Measurements from ENCODE around the gene CLC. TPM values are rescaled to one million over a fixed set of nuclear protein-coding genes. Genes with fewer than 3 reads are reported as not detected.

The CLC gene
- total RNA-seq (1 to 10 TPM in 3 of 5 donors, under 1 TPM in 1, not detected in 1; 0.72 to 2.8 (median 1.4) TPM), total RNA-seq (0.06 to 4.6 (median 0.68) reads per million in 29 experiments)
- 0.48 TPM for total RNA-seq (2013)

- no peaks in the 10 kb centered on the region for H3K9me3 Mint-ChIP-seq
- no peak within 1 kb of the TSS for H3K27ac ChIP-seq (ENCODE audit: low read length)
- H3K4me1 Mint-ChIP-seq, result peaks cover 24 to 42% (median 24%) of the 10 kb centered on the region in 3 donors
- no peak for DNase-seq
- peak within 1 kb of the TSS; percentile 22 to 47 for H3K27ac Mint-ChIP-seq
- H3K4me3 Mint-ChIP-seq, result no peak within 1 kb of the TSS
- H3K36me3 ChIP-seq (ENCODE audit: control insufficient read depth in 2 of 2, extremely low read depth in 1 of 2, insufficient read depth in 1 of 2, low read length in 1 of 2), result no peaks in the 10 kb centered on the region
- 43% methylated on average over 3 of the region's 3 CpGs for WGBS (ENCODE audit: insufficient coverage)
- no peaks in the 10 kb centered on the region for H3K4me1 ChIP-seq (ENCODE audit: control insufficient read depth in 1 of 2, extremely low read depth in 1 of 2, insufficient read depth in 2 of 2, low read length in 2 of 2)
- CTCF ChIA-PET, result no interaction called here
- no peak for ATAC-seq (replicated peaks in 1 of 4)
- H3K27me3 Mint-ChIP-seq, result peaks cover 7 to 18% of the 10 kb centered on the region in 2 donors
- no peaks in the 10 kb centered on the region for H3K9me3 ChIP-seq
- peaks cover 0 to 10% of the 10 kb centered on the region in 2 experiments for H3K27me3 ChIP-seq (replicated peaks in 1 of 2; ENCODE audit: control insufficient read depth in 2 of 2, extremely low read depth in 1 of 2, insufficient read depth in 2 of 2, low read length in 1 of 2)
- H3K36me3 Mint-ChIP-seq, result no peaks in the 10 kb centered on the region
- POLR2A ChIA-PET, result no interaction called here
- H3K4me3 ChIP-seq (ENCODE audit: control insufficient read depth in 1 of 2, extremely low read depth in 1 of 2, low read length in 1 of 2), result no peak within 1 kb of the TSS
These were observed at the start of gene CLC for GRCh38 chr19:39737891-39738290. Gene CLC, minus strand, starts transcription at chr19:39738029. Its CDS starts 77 bp downstream, at chr19:39737952.

DNA sequence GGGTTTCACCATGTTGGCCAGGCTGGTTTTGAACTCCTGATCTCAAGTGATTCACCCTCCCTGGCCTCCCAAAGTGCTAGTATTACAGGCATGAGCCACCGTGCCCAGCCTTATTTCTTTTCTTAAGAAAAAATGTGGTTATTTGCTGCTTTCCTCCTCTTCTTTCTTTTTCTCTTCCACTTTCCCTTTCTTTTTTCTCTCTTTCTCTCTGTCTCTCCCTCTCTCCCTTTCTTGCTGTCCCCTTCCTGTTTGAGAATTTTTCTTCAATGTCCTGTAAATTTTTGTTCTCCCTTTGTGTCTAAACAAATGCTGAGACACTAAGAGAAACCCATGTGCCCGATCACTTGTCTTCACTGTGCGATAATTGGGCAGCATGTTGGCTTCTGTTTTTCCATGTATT, 43.1 kb upstream of the CLC start:
- WGBS (ENCODE audit: insufficient coverage), result no CpG with 5 or more reads among the region's 3 CpGs
- CTCF ChIA-PET, result interaction anchor here in 1 of 2 donors (0.7 kb wide), 1 partner anchor 11 kb away, joined by 3 read pairs; no protein-coding TSS in a partner anchor
- Histone ChIP-seq H3K4me1 (ENCODE audit: control insufficient read depth in 1 of 2, extremely low read depth in 1 of 2, insufficient read depth in 2 of 2, low read length in 2 of 2) (no peaks in the 10 kb centered on the region), H3K36me3 (ENCODE audit: control insufficient read depth in 2 of 2, extremely low read depth in 1 of 2, insufficient read depth in 1 of 2, low read length in 1 of 2) (no peaks in the 10 kb centered on the region), H3K27ac (ENCODE audit: low read length) (no peak overlapping the region), H3K9me3 (no peaks in the 10 kb centered on the region), H3K4me3 (ENCODE audit: control insufficient read depth in 1 of 2, extremely low read depth in 1 of 2, low read length in 1 of 2) (no peak overlapping the region), H3K27me3 (replicated peaks in 1 of 2; ENCODE audit: control insufficient read depth in 2 of 2, extremely low read depth in 1 of 2, insufficient read depth in 2 of 2, low read length in 1 of 2) (peaks cover 7 to 17% of the 10 kb centered on the region in 2 experiments)
- peaks cover 31 to 34% of the 10 kb centered on the region in 2 donors for H3K27me3 Mint-ChIP-seq
- ATAC-seq (replicated peaks in 1 of 4) (no peak), DNase-seq (no peak)
- no peak overlapping the region for H3K4me3 Mint-ChIP-seq
- no peak overlapping the region for H3K27ac Mint-ChIP-seq
- H3K4me1 Mint-ChIP-seq, result peaks cover 0 to 3% (median 0%) of the 10 kb centered on the region in 3 donors
- no peaks in the 10 kb centered on the region for H3K36me3 Mint-ChIP-seq
- POLR2A ChIA-PET, result interaction anchor here in 1 of 2 donors (0.7 kb wide), 1 partner anchor 26 kb away, joined by 4 read pairs; no protein-coding TSS in a partner anchor
- no peaks in the 10 kb centered on the region for H3K9me3 Mint-ChIP-seq

- DNase-seq, result no peak
- POLR2A ChIA-PET, result no interaction called here
- Histone ChIP-seq H3K27me3 (replicated peaks in 1 of 2; ENCODE audit: control insufficient read depth in 2 of 2, extremely low read depth in 1 of 2, insufficient read depth in 2 of 2, low read length in 1 of 2) (peaks cover 4 to 12% of the 10 kb centered on the region in 2 experiments), H3K27ac (ENCODE audit: low read length) (no peak within 1 kb of the TSS), H3K9me3 (no peaks in the 10 kb centered on the region), H3K36me3 (ENCODE audit: control insufficient read depth in 2 of 2, extremely low read depth in 1 of 2, insufficient read depth in 1 of 2, low read length in 1 of 2) (no peaks in the 10 kb centered on the region), H3K4me1 (ENCODE audit: control insufficient read depth in 1 of 2, extremely low read depth in 1 of 2, insufficient read depth in 2 of 2, low read length in 2 of 2) (no peaks in the 10 kb centered on the region), H3K4me3 (ENCODE audit: control insufficient read depth in 1 of 2, extremely low read depth in 1 of 2, low read length in 1 of 2) (no peak within 1 kb of the TSS)
- Mint-ChIP-seq H3K4me1 (peaks cover 0 to 3% (median 0%) of the 10 kb centered on the region in 3 donors), H3K4me3 (no peak within 1 kb of the TSS), H3K27ac (no peak within 1 kb of the TSS), H3K9me3 (no peaks in the 10 kb centered on the region), H3K36me3 (no peaks in the 10 kb centered on the region), H3K27me3 (peaks cover 14 to 16% of the 10 kb centered on the region in 2 donors)
- ATAC-seq (replicated peaks in 1 of 4), result no peak
- 20% methylated on average over 1 of the region's 4 CpGs for WGBS (ENCODE audit: insufficient coverage)
- CTCF ChIA-PET, result no interaction called here
These were observed 40.9 kb upstream of the CLC start, which contains the start of gene LEUTX for GRCh38 chr19:39778763-39779162. Gene LEUTX, plus strand, starts transcription at chr19:39778854. Its CDS starts 67 bp downstream, at chr19:39778921.

GRCh38 chr19:39768786-39769185, 31.0 kb upstream of the CLC start:
- no peak overlapping the region for H3K4me3 ChIP-seq (ENCODE audit: control insufficient read depth in 1 of 2, extremely low read depth in 1 of 2, low read length in 1 of 2)
- H3K4me1 Mint-ChIP-seq, result peaks cover 0 to 6% (median 2%) of the 10 kb centered on the region in 3 donors
- no peaks in the 10 kb centered on the region for H3K36me3 Mint-ChIP-seq
- ATAC-seq (replicated peaks in 1 of 4) (no peak), DNase-seq (no peak)
- no peaks in the 10 kb centered on the region for H3K9me3 ChIP-seq
- peaks cover 3 to 4% (median 4%) of the 10 kb centered on the region in 3 donors for H3K9me3 Mint-ChIP-seq
- H3K27me3 Mint-ChIP-seq, result peaks cover 3 to 9% of the 10 kb centered on the region in 2 donors
- peaks cover 0 to 2% of the 10 kb centered on the region in 2 experiments for H3K4me1 ChIP-seq (ENCODE audit: control insufficient read depth in 1 of 2, extremely low read depth in 1 of 2, insufficient read depth in 2 of 2, low read length in 2 of 2)
- ChIA-PET POLR2A (no interaction called here), CTCF (interaction anchor here in 1 of 2 donors (1.2 kb wide), 1 partner anchor 25 kb away, joined by 3 read pairs; no protein-coding TSS in a partner anchor)
- WGBS (ENCODE audit: insufficient coverage), result 78% methylated on average over 3 of the region's 4 CpGs
- no peaks in the 10 kb centered on the region for H3K36me3 ChIP-seq (ENCODE audit: control insufficient read depth in 2 of 2, extremely low read depth in 1 of 2, insufficient read depth in 1 of 2, low read length in 1 of 2)
- peaks cover 0 to 18% of the 10 kb centered on the region in 2 experiments for H3K27me3 ChIP-seq (replicated peaks in 1 of 2; ENCODE audit: control insufficient read depth in 2 of 2, extremely low read depth in 1 of 2, insufficient read depth in 2 of 2, low read length in 1 of 2)
- no peak overlapping the region for H3K27ac Mint-ChIP-seq
- no peak overlapping the region for H3K4me3 Mint-ChIP-seq
- no peak overlapping the region for H3K27ac ChIP-seq (ENCODE audit: low read length)

DNA sequence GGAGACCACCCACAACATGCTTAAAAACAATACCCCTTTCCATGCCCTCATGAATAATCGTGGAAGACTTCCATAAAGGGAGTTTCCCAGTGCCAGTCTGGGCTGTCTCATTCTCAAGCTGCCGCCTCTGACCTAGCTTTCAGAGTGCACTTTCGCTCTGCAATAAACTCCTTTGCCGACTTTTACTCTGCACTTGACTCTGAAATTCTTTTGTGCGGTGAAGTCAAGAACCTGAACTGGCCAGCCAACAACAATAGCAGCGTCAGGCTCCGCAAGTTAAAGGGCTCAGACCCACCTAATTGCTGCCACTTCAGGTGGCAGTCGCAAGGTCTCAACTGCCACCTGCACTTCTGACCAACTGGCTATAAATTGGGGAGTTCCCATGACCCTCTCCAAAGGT, 30.5 kb upstream of the CLC start:
- no peak overlapping the region for H3K27ac ChIP-seq (ENCODE audit: low read length)
- H3K27ac Mint-ChIP-seq, result no peak overlapping the region
- peaks cover 3 to 9% of the 10 kb centered on the region in 2 donors for H3K27me3 Mint-ChIP-seq
- H3K4me3 Mint-ChIP-seq, result no peak overlapping the region
- H3K4me1 Mint-ChIP-seq, result peaks cover 0 to 6% (median 2%) of the 10 kb centered on the region in 3 donors
- H3K4me3 ChIP-seq (ENCODE audit: control insufficient read depth in 1 of 2, extremely low read depth in 1 of 2, low read length in 1 of 2), result no peak overlapping the region
- peaks cover 0 to 18% of the 10 kb centered on the region in 2 experiments for H3K27me3 ChIP-seq (replicated peaks in 1 of 2; ENCODE audit: control insufficient read depth in 2 of 2, extremely low read depth in 1 of 2, insufficient read depth in 2 of 2, low read length in 1 of 2)
- no peaks in the 10 kb centered on the region for H3K36me3 Mint-ChIP-seq
- DNase-seq (no peak), ATAC-seq (replicated peaks in 1 of 4) (no peak)
- H3K36me3 ChIP-seq (ENCODE audit: control insufficient read depth in 2 of 2, extremely low read depth in 1 of 2, insufficient read depth in 1 of 2, low read length in 1 of 2), result no peaks in the 10 kb centered on the region
- ChIA-PET CTCF (interaction anchor here in 1 of 2 donors (1.2 kb wide), 1 partner anchor 24 kb away, joined by 3 read pairs; no protein-coding TSS in a partner anchor), POLR2A (no interaction called here)
- WGBS (ENCODE audit: insufficient coverage), result 72% methylated on average over 7 of the region's 8 CpGs
- H3K9me3 Mint-ChIP-seq, result peaks cover 3 to 4% (median 4%) of the 10 kb centered on the region in 3 donors
- peaks cover 0 to 2% of the 10 kb centered on the region in 2 experiments for H3K4me1 ChIP-seq (ENCODE audit: control insufficient read depth in 1 of 2, extremely low read depth in 1 of 2, insufficient read depth in 2 of 2, low read length in 2 of 2)
- H3K9me3 ChIP-seq, result no peaks in the 10 kb centered on the region

DNA sequence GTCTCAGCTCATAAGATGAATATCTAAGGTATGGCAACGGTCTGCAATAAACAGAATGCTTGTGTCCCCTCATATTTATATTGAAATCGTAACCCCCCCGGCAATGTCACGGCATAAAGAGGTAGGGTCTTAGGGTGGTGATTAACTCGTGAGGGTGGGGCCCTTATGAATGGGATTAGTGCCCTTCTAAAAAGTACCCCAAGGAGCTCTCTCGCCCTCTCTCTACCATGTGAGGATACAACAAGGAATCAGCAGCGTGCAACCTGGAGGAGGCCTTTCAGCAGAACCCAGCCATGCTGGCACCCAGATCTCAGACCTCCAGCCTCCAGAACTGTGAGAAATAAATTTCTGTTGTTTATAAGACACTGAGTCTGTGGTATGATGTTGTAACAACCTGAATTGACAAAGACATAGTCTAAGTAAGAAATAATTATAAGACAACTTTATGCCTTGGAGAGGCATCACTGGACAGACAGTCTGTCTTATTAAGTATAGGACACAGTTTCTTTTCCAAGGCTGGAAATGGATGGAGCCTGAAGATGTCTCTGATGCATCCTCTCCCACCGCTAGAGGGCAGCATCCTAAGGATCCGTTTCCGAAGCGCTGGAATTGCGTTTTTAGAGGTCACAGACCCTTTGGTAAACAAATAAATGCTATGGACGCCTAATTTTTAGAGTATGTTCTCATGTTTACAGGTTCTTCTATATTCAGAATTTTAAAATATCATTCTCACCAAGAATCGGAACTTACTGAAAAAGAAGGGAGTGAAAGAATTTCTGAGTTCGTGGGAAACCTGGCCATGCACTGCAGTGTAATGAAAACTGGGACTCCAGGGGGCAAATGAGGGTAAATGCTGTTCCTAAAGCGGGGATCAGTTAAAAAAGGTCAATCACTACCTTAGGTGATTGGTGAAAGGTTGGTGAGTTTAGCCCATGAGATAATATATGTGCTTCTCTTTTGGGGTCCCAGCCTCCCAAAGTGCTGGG, 27.6 kb upstream of the CLC start:
- peaks cover 0 to 6% (median 2%) of the 10 kb centered on the region in 3 donors for H3K4me1 Mint-ChIP-seq
- ChIA-PET CTCF (interaction anchor here in 1 of 2 donors (1.0 kb wide), 1 partner anchor 80 kb away, joined by 5 read pairs; no protein-coding TSS in a partner anchor), POLR2A (no interaction called here)
- 71% methylated on average over 1 of the region's 16 CpGs for WGBS (ENCODE audit: insufficient coverage)
- no peaks in the 10 kb centered on the region for H3K36me3 Mint-ChIP-seq
- peaks cover 0 to 2% of the 10 kb centered on the region in 2 experiments for H3K4me1 ChIP-seq (ENCODE audit: control insufficient read depth in 1 of 2, extremely low read depth in 1 of 2, insufficient read depth in 2 of 2, low read length in 2 of 2)
- H3K27ac Mint-ChIP-seq, result no peak overlapping the region
- no peak overlapping the region for H3K4me3 ChIP-seq (ENCODE audit: control insufficient read depth in 1 of 2, extremely low read depth in 1 of 2, low read length in 1 of 2)
- H3K9me3 ChIP-seq, result no peaks in the 10 kb centered on the region
- no peak overlapping the region for H3K4me3 Mint-ChIP-seq
- H3K36me3 ChIP-seq (ENCODE audit: control insufficient read depth in 2 of 2, extremely low read depth in 1 of 2, insufficient read depth in 1 of 2, low read length in 1 of 2), result no peaks in the 10 kb centered on the region
- ATAC-seq (replicated peaks in 1 of 4) (no peak), DNase-seq (peak in 21 of 35 experiments; percentile 2 to 64 (median 15))
- H3K27me3 ChIP-seq (replicated peaks in 1 of 2; ENCODE audit: control insufficient read depth in 2 of 2, extremely low read depth in 1 of 2, insufficient read depth in 2 of 2, low read length in 1 of 2), result peaks cover 0 to 16% of the 10 kb centered on the region in 2 experiments
- H3K27me3 Mint-ChIP-seq, result peaks cover 4 to 5% of the 10 kb centered on the region in 2 donors
- H3K9me3 Mint-ChIP-seq, result peaks cover 3 to 4% (median 4%) of the 10 kb centered on the region in 3 donors
- H3K27ac ChIP-seq (ENCODE audit: low read length), result no peak overlapping the region

Data from T-cell (primary cell).